Measurements from ENCODE around the gene PRKCE. TPM values are rescaled to one million over a fixed set of nuclear protein-coding genes. Genes with fewer than 3 reads are reported as not detected.

The PRKCE gene
- total RNA-seq, 4 donors from 2014 or later, result 5.9 to 21.2 (median 18.5) TPM

DNA sequence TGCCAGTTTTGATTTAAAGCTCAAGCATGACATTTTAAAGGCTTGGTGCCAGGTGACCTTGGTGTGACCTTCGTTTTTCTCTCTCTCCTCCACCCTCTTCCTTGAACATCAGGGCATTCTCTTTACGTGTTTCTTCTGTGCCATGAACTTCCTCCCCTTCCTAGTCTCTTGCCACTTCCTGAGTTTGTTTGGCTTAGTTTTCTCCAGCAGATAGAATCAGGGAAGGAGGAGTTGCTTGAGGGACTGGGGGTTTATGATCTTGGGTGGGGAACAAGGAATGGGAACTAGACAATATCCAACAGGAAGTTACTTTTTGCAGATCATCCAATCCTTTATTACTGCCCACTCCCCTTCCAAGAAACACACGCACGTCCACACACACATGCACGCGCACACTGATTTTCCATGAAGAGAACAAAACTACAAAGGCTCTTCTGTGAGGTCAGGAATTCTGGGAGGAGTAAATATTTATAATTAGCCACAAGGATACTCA lies 435.1 kb downstream of the PRKCE start:
- H3K27me3 ChIP-seq, result no peaks in the 10 kb centered on the region
- TF ChIP-seq EP300 (IDR thresholded peaks at IDR 0.05) (no peak), POLR2AphosphoS5 (IDR thresholded peaks at IDR 0.05) (peak; percentile 33)
- peaks cover 0 to 40% of the 10 kb centered on the region in 2 donors for H3K36me3 ChIP-seq
- H3K4me3 ChIP-seq, result no peak overlapping the region
- H3K27ac ChIP-seq, result peak overlapping the region in 3 of 4 donors; percentile 8 to 43 (median 21)
- peak; percentile 25 for ATAC-seq
- no peaks in the 10 kb centered on the region for H3K9me3 ChIP-seq
- 68 to 80% methylated on average over 4 to 5 of the region's 6 CpGs for WGBS, 2 donors (ENCODE audit: low coverage in 1 of 2)
- no peaks in the 10 kb centered on the region for H3K4me1 ChIP-seq

DNA sequence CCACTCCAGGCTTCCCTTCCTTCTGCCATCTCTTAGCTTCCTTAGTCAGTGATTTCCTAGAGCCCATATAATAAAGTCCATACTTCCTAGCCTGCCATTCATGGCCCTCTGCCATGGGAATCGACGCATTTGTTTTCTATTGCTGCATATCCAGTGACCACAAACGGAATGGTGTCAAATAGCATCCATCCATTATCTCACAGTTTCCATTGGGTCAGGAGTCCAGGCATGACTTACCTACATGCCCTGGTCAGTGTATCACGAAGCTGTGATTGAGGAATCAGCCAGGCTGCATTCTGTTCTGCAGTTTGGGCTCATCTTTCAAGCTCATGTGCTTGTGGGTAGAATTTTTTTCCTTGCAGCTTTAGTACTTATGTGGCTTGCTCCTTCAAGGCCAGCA lies 436.0 kb downstream of the PRKCE start:
- Histone ChIP-seq H3K27ac (peak overlapping the region in 2 of 4 donors; percentile 15 to 42), H3K4me1 (no peaks in the 10 kb centered on the region), H3K27me3 (no peaks in the 10 kb centered on the region), H3K9me3 (no peaks in the 10 kb centered on the region), H3K36me3 (peaks cover 0 to 40% of the 10 kb centered on the region in 2 donors), H3K4me3 (no peak overlapping the region)
- TF ChIP-seq POLR2A (IDR thresholded peaks at IDR 0.05), result no peak
- no peak for TF ChIP-seq POLR2AphosphoS5 (IDR thresholded peaks at IDR 0.05)
- TF ChIP-seq, protein P1, sequence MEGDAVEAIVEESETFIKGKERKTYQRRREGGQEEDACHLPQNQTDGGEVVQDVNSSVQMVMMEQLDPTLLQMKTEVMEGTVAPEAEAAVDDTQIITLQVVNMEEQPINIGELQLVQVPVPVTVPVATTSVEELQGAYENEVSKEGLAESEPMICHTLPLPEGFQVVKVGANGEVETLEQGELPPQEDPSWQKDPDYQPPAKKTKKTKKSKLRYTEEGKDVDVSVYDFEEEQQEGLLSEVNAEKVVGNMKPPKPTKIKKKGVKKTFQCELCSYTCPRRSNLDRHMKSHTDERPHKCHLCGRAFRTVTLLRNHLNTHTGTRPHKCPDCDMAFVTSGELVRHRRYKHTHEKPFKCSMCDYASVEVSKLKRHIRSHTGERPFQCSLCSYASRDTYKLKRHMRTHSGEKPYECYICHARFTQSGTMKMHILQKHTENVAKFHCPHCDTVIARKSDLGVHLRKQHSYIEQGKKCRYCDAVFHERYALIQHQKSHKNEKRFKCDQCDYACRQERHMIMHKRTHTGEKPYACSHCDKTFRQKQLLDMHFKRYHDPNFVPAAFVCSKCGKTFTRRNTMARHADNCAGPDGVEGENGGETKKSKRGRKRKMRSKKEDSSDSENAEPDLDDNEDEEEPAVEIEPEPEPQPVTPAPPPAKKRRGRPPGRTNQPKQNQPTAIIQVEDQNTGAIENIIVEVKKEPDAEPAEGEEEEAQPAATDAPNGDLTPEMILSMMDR (IDR thresholded peaks at IDR 0.05), result no peak
- no peak for TF ChIP-seq EP300 (IDR thresholded peaks at IDR 0.05)
- no peak for ATAC-seq
- WGBS, 2 donors (ENCODE audit: low coverage in 1 of 2), result 93% methylated on average over 3 of the region's 4 CpGs; no CpG with 5 or more reads in 1 of the 2 donors

DNA sequence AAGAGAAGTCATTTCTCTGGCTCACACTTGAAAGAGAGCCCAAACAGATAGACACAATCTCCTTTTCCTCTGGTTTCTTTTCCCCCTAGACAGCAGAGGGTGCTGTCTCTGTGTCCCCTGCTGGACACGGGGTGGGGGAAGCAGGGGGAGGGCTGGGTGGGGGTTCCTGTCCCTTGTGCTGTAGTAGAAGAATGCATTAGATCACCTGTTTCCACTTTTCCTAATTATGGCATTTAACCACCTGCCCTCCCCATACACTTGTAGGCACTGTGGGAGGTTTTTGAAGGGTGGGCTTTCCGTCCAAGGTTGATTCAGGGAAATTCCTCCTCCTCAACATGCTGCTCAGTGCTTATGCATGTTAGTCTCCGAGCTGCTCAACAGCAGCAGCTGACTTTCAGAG lies 439.5 kb downstream of the PRKCE start:
- Histone ChIP-seq H3K4me1 (no peaks in the 10 kb centered on the region), H3K9me3 (peaks cover 0 to 4% (median 0%) of the 10 kb centered on the region in 3 donors), H3K4me3 (no peak overlapping the region), H3K27me3 (no peaks in the 10 kb centered on the region), H3K36me3 (peaks cover 0 to 53% of the 10 kb centered on the region in 2 donors), H3K27ac (peak overlapping the region in 1 of 4 donors; percentile 26)
- WGBS, 2 donors (ENCODE audit: low coverage in 1 of 2), result 21 to 31% methylated on average over 2 to 3 of the region's 3 CpGs
- TF ChIP-seq, protein P1 (IDR thresholded peaks at IDR 0.05), result peak in 1 of 4 experiments; percentile 39
- no peak for TF ChIP-seq EP300 (IDR thresholded peaks at IDR 0.05)
- ATAC-seq, result peak; percentile 47

- peaks cover 0 to 2% (median 0%) of the 10 kb centered on the region in 3 donors for H3K4me1 ChIP-seq
- ATAC-seq, result no peak
- no peak overlapping the region for H3K27ac ChIP-seq
- no peak for TF ChIP-seq POLR2A (IDR thresholded peaks at IDR 0.05)
- no peak for TF ChIP-seq EP300 (IDR thresholded peaks at IDR 0.05)
- TF ChIP-seq POLR2AphosphoS5 (IDR thresholded peaks at IDR 0.05), result no peak
- TF ChIP-seq, protein P1 (IDR thresholded peaks at IDR 0.05), result no peak
- H3K4me3 ChIP-seq, result no peak overlapping the region
- peaks cover 0 to 4% (median 0%) of the 10 kb centered on the region in 3 donors for H3K9me3 ChIP-seq
- H3K36me3 ChIP-seq, result peaks cover 0 to 44% of the 10 kb centered on the region in 2 donors
- 88 to 97% methylated on average over 4 of the region's 6 CpGs for WGBS, 2 donors (ENCODE audit: low coverage in 1 of 2)
- no peaks in the 10 kb centered on the region for H3K27me3 ChIP-seq
Observed at GRCh38 chr2:46091961-46092667, 440.6 kb downstream of the PRKCE start.

GRCh38 chr2:46094689-46095088 lies 443.2 kb downstream of the PRKCE start:
- peaks cover 0 to 18% of the 10 kb centered on the region in 2 donors for H3K36me3 ChIP-seq
- peaks cover 0 to 4% (median 0%) of the 10 kb centered on the region in 3 donors for H3K9me3 ChIP-seq
- no peak for ATAC-seq
- no peak overlapping the region for H3K27ac ChIP-seq
- TF ChIP-seq EP300 (IDR thresholded peaks at IDR 0.05) (no peak), POLR2A (IDR thresholded peaks at IDR 0.05) (no peak), POLR2AphosphoS5 (IDR thresholded peaks at IDR 0.05) (no peak)
- TF ChIP-seq, protein P1 (IDR thresholded peaks at IDR 0.05), result no peak
- peaks cover 3 to 21% (median 6%) of the 10 kb centered on the region in 3 donors for H3K4me1 ChIP-seq
- no peaks in the 10 kb centered on the region for H3K27me3 ChIP-seq
- 67 to 80% methylated on average over 3 of the region's 3 CpGs for WGBS, 2 donors (ENCODE audit: low coverage in 1 of 2)
- no peak overlapping the region for H3K4me3 ChIP-seq
